HFFc6 (cell line): ENCODE results near the gene PRR12. TPM values are rescaled to one million over a fixed set of nuclear protein-coding genes. Genes with fewer than 3 reads are reported as not detected.

Experiments used
- DNase-seq: peaks from one replicate; pipeline ENCODE4 v3.0.0-alpha.2; 2018
- H3K27ac Mint-ChIP-seq: 2 replicates; pipeline ENCODE4 v1.8.0; 2020; ENCODE audit warnings: mild to moderate bottlenecking, mixed read lengths
- H3K27me3 Mint-ChIP-seq: 2 replicates; pipeline ENCODE4 v1.8.0; 2021; ENCODE audit warnings: mild to moderate bottlenecking, moderate library complexity, mixed read lengths; ENCODE audit not compliant: insufficient read depth
- H3K36me3 Mint-ChIP-seq: 2 replicates; pipeline ENCODE4 v1.8.0; 2021; ENCODE audit warnings: low read depth, mixed read lengths
- H3K4me1 Mint-ChIP-seq: 2 replicates; pipeline ENCODE4 v1.8.0; 2020; ENCODE audit warnings: low read depth, mixed read lengths
- H3K4me3 Mint-ChIP-seq: 2 replicates; pipeline ENCODE4 v1.8.0; 2020; ENCODE audit warnings: mild to moderate bottlenecking, moderate library complexity, mixed read lengths
- H3K9me3 Mint-ChIP-seq: 2 replicates; pipeline ENCODE4 v1.8.0; 2020; ENCODE audit warnings: mild to moderate bottlenecking, mixed read lengths
- total RNA-seq, 6 experiments: library from RNA; stranded (reverse); fragmentation: NEBNext Ultra II Directional; extraction: Animal tissue kit (Norgen Biotek cat#: 25700); gene quantifications; 2 replicates in 1 of 6; 3 replicates in 5 of 6; pipeline ENCODE4 v1.2.3, GENCODE V29; 2021
- TF ChIP-seq, protein P1 (sequence below): fragments of 200-600 bp; sonication (generic); IDR thresholded peaks from 2 replicates; pipeline ENCODE4 v1.5.0; 2021; ENCODE audit warnings: antibody characterized with exemption, mild to moderate bottlenecking

The PRR12 gene
- total RNA-seq, 6 experiments from 2014 or later = 23.3 to 26.2 (median 24.3) TPM

- Mint-ChIP-seq H3K9me3 (no peaks in the 10 kb centered on the region), H3K27ac (peak within 1 kb of the TSS; percentile 100), H3K27me3 (peaks cover 18% of the 10 kb centered on the region), H3K36me3 (peaks cover 24% of the 10 kb centered on the region), H3K4me3 (peak within 1 kb of the TSS; percentile 99), H3K4me1 (peaks cover 61% of the 10 kb centered on the region)
- DNase-seq = peak; percentile 99
- TF ChIP-seq, protein P1, sequence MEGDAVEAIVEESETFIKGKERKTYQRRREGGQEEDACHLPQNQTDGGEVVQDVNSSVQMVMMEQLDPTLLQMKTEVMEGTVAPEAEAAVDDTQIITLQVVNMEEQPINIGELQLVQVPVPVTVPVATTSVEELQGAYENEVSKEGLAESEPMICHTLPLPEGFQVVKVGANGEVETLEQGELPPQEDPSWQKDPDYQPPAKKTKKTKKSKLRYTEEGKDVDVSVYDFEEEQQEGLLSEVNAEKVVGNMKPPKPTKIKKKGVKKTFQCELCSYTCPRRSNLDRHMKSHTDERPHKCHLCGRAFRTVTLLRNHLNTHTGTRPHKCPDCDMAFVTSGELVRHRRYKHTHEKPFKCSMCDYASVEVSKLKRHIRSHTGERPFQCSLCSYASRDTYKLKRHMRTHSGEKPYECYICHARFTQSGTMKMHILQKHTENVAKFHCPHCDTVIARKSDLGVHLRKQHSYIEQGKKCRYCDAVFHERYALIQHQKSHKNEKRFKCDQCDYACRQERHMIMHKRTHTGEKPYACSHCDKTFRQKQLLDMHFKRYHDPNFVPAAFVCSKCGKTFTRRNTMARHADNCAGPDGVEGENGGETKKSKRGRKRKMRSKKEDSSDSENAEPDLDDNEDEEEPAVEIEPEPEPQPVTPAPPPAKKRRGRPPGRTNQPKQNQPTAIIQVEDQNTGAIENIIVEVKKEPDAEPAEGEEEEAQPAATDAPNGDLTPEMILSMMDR = no peak
These were observed 50.9 kb downstream of the PRR12 start, which contains the start of gene SCAF1 for GRCh38 chr19:49641688-49642491. Gene SCAF1 (plus strand): TSS chr19:49642209. CDS start chr19:49645027, 2,818 bp downstream.

DNA sequence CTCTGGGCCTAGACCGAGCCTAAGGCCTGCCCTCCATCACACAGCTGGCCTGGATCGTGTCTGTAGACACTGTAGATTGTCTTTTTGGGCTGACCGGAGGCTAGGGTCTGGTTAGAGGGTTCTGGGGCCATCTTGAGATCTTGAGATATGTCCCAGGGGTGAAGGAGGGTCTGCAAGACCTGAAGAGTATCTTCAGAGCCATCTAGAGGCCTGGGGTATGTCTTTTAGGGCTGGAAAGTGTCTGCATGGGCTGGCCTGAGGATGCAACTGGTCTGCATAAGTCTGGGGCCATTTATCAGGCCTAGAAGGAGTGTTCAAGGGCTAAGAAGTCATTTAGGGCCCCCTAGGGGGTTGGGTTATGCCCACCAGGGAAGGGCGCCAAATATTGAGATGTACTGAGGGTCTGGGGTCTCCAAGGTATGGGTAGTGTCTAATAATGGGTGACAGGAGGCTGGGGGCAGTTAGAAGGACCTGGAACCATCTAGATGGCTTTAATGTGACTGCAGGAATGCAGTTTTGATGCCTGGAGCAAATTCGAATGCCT lies 51.6 kb downstream of the PRR12 start:
- TF ChIP-seq, protein P1 = no peak
- H3K27ac Mint-ChIP-seq = peak overlapping the region; percentile 100
- peaks cover 26% of the 10 kb centered on the region for H3K36me3 Mint-ChIP-seq
- peaks cover 18% of the 10 kb centered on the region for H3K27me3 Mint-ChIP-seq
- DNase-seq = no peak
- H3K4me3 Mint-ChIP-seq = peak overlapping the region; percentile 99
- peaks cover 57% of the 10 kb centered on the region for H3K4me1 Mint-ChIP-seq
- no peaks in the 10 kb centered on the region for H3K9me3 Mint-ChIP-seq

- TF ChIP-seq, protein P1 = no peak
- peak overlapping the region; percentile 99 for H3K4me3 Mint-ChIP-seq
- H3K36me3 Mint-ChIP-seq = peaks cover 26% of the 10 kb centered on the region
- peaks cover 48% of the 10 kb centered on the region for H3K4me1 Mint-ChIP-seq
- no peak for DNase-seq
- H3K9me3 Mint-ChIP-seq = no peaks in the 10 kb centered on the region
- peak overlapping the region; percentile 100 for H3K27ac Mint-ChIP-seq
- H3K27me3 Mint-ChIP-seq = peaks cover 18% of the 10 kb centered on the region
These were observed 52.5 kb downstream of the PRR12 start for GRCh38 chr19:49643466-49643865.

- peaks cover 15% of the 10 kb centered on the region for H3K27me3 Mint-ChIP-seq
- no peak overlapping the region for H3K4me3 Mint-ChIP-seq
- H3K9me3 Mint-ChIP-seq = no peaks in the 10 kb centered on the region
- H3K36me3 Mint-ChIP-seq = peaks cover 31% of the 10 kb centered on the region
- peaks cover 37% of the 10 kb centered on the region for H3K4me1 Mint-ChIP-seq
- DNase-seq = no peak
- no peak overlapping the region for H3K27ac Mint-ChIP-seq
- TF ChIP-seq, protein P1 = no peak
These were observed 54.6 kb downstream of the PRR12 start for GRCh38 chr19:49645592-49645991.

- H3K27ac Mint-ChIP-seq = no peak overlapping the region
- TF ChIP-seq, protein P1 = no peak
- H3K36me3 Mint-ChIP-seq = peaks cover 27% of the 10 kb centered on the region
- H3K27me3 Mint-ChIP-seq = peaks cover 11% of the 10 kb centered on the region
- no peak overlapping the region for H3K4me3 Mint-ChIP-seq
- peaks cover 33% of the 10 kb centered on the region for H3K4me1 Mint-ChIP-seq
- no peak for DNase-seq
- H3K9me3 Mint-ChIP-seq = no peaks in the 10 kb centered on the region
These were observed 55.0 kb downstream of the PRR12 start for GRCh38 chr19:49645995-49646394.
